ENCODE results near the gene CCDC3.

GRCh38 chr10:12896251-12896650, 105.3 kb downstream of the CCDC3 start:
- TF ChIP-seq CTCF (IDR thresholded peaks at IDR 0.05; ENCODE audit: low read depth, low read length, poor library complexity, severe bottlenecking) = no peak
- no peak for TF ChIP-seq EZH2phosphoT487 (IDR thresholded peaks at IDR 0.05; ENCODE audit: borderline replicate concordance, low read length)

All from DOHH2 (cell line).